ENCODE data around the gene MAP7D1.

DNA sequence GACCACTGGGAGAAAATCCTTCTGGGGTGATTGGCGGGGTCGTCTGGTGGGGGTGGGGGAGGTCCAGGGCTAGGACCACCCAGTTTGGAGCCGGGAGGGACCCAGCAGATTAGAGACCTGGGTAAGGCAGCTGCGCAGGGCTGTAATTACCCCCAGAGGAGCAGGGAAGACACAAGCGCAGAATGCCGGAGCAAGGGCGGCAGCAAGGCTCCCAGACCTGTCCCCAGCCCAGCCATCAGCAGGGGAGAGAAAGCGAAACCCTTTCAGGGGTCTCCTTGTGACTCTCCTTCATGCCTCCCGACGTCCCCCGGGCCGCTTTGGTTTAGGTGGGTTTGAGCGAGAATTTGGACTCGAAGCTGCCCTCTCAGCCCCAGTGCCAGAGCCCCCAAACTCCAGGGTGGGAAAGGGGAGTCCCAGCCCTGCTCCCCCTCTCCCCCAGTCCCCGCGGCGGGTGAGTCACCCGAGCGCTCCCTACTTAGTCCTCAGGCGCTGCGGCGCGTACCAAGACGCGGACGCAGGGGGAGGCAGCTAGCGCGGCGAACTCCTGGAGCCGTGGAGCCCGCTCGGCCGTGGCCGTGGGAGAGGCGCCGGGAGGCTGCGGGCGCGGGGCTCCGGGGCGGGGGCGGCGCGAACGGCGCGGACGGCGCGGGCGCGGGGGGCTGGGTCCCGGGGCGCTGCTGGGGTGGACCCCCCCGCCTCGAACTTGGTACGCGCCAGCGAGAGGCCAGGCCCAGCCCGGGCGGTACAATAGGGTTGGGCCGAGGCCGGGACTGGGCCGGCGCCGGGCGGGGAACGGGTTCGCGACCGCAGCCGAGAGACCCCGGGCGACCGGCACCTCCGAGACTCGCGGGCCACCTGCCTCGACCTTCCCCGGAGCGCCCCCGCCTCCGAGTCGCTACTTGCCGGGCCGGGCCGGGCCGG lies at the start of gene MAP7D1:
- TF ChIP-seq POLR2AphosphoS5 (IDR thresholded peaks at IDR 0.05; ENCODE audit: insufficient read depth in 1 of 2, low read depth in 1 of 2), result peak; percentile 65 to 93
- TF ChIP-seq POLR2A (IDR thresholded peaks at IDR 0.05), result peak in 1 of 2 donors; percentile 90
- no peak for TF ChIP-seq CTCF (IDR thresholded peaks at IDR 0.05)
